22Rv1 (cell line): ENCODE data around the gene RASL11A.

Experiments
- H3K27ac ChIP-seq: fragments of 450-650 bp; 2 replicates; pipeline ENCODE4 v1.5.1; 2017
- ZFX ChIP-seq: fragments of 450-650 bp; IDR thresholded peaks from 2 replicates; pipeline ENCODE4 v1.6.1; 2017; ENCODE audit warnings: antibody characterized with exemption, borderline replicate concordance
- TF ChIP-seq, protein P1 (sequence below): fragments of 450-650 bp; IDR thresholded peaks from 2 replicates; pipeline ENCODE4 v1.5.1; 2017; ENCODE audit warnings: mild to moderate bottlenecking

Gene RASL11A

DNA sequence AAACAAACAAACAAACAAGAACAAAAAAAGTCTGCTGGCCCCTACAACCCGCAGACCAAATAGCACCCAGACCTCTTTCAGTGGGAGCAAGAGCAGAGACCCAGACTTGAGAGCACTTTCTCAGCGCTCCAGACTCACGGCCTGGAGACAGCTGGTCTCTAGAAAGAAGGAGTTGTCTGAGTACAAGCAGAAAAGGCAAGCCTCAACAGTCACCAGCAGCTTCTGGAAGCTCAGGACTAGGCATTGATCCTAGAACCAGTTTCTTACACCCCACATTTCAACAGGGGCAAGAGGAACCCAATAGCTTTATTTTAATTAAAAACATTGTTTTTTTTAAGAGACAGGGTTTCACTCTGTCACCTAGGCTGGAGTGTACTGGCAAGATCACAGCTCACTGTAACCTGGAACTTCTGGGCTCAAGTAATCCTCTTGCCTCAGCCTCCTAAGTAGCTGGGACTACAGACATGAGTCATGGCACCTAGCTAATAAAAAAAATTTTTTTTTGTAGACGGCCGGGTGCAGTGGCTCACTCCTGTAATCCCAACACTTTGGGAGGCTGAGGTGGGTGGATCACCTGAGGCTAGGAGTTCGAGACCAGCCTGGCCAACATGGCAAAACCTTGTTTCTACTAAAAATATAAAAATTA is 30.4 kb downstream of the RASL11A start:
- no peak overlapping the region for H3K27ac ChIP-seq
- no peak for TF ChIP-seq ZFX

DNA sequence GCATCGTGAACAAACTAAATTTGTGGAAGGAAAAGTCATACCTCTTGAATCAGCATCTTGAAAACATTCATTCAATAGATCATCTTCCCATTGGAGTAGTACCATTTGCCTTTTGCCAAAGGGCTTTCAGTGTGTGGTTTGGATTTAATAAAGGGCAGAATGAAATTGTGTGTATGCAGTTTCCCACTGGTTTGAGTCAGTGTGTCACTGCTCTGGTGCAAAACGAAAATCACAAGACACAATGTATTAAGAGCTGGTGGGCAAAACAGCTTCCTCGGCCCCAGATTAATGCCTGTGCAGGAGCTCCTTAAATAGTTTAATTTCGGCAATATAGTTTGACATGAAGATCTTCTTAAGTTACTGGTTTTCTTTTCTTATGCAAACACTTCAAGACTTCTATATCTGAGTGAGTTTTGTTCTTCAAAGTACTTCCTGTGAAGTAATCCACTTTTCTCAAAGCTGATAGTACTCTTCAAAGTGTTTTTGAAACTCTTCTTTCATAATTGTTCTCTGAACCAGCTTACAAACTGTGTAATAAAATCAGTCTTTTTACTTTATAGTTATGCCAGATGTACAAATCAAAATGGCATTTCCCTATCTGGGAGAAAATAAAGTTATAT is 32.1 kb downstream of the RASL11A start:
- no peak overlapping the region for H3K27ac ChIP-seq
- TF ChIP-seq ZFX, result no peak

DNA sequence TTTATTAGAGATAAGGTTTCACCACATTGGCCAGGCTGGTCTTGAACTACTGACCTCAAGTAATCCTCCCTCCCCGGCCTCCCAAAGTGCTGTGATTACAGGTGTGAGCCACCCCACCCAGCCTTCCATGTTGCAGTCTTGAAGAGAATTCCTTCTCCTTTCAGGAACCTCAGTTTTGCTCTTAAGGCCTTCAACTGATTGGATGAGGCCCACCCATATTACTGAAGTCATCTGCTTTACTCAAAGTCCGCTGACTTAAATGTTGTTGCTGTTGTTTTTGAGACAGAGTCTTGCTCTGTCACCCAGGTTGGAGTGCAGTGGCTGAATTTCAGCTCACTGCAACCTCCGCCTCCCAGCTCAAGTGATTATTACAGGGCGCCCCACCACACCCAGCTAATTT is 33.5 kb downstream of the RASL11A start:
- no peak overlapping the region for H3K27ac ChIP-seq
- TF ChIP-seq, protein P1, sequence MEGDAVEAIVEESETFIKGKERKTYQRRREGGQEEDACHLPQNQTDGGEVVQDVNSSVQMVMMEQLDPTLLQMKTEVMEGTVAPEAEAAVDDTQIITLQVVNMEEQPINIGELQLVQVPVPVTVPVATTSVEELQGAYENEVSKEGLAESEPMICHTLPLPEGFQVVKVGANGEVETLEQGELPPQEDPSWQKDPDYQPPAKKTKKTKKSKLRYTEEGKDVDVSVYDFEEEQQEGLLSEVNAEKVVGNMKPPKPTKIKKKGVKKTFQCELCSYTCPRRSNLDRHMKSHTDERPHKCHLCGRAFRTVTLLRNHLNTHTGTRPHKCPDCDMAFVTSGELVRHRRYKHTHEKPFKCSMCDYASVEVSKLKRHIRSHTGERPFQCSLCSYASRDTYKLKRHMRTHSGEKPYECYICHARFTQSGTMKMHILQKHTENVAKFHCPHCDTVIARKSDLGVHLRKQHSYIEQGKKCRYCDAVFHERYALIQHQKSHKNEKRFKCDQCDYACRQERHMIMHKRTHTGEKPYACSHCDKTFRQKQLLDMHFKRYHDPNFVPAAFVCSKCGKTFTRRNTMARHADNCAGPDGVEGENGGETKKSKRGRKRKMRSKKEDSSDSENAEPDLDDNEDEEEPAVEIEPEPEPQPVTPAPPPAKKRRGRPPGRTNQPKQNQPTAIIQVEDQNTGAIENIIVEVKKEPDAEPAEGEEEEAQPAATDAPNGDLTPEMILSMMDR, result no peak
- TF ChIP-seq ZFX, result no peak

DNA sequence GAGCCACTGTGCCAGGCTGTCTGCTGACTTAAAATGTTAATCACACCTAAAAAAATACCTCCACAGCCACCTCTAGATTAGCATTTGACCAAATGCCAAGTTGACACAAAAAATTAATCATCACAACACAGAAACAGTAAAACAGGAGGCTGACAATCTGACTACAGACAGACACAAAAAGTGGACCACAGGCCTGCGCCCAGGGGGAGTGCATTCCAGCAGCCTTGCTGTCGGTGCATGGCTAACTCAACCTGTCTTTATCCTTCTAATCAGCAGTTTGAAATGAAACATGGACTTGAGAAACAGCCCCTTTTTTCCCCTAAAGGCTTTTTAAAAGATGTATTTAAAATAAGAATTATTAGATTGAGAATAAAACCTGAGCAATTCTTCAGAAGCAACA is 34.0 kb downstream of the RASL11A start:
- TF ChIP-seq, protein P1, result no peak
- TF ChIP-seq ZFX, result no peak

DNA sequence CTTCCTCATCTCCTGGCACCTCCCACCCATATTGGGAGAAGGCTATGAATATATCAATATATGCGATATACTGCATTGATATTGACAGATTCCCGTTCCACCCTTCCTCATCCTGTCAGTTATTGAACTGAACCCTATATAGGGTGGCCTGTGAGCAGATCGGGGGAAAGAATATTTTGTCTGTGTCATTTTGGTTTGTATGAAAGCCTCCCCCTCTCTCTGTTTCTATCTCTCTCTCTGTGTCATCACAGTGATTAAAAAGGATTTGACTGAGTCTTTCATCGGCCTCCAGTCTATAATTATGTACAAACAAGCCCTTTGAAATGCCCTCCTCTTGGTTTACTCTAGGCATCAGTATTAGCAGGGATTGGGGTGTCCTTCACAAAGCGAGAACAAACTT is 35.7 kb downstream of the RASL11A start:
- no peak for TF ChIP-seq ZFX
- TF ChIP-seq, protein P1, result no peak

More for the DNA sequence above, 34.0 kb downstream of the RASL11A start:
- H3K27ac ChIP-seq, result no peak overlapping the region

DNA sequence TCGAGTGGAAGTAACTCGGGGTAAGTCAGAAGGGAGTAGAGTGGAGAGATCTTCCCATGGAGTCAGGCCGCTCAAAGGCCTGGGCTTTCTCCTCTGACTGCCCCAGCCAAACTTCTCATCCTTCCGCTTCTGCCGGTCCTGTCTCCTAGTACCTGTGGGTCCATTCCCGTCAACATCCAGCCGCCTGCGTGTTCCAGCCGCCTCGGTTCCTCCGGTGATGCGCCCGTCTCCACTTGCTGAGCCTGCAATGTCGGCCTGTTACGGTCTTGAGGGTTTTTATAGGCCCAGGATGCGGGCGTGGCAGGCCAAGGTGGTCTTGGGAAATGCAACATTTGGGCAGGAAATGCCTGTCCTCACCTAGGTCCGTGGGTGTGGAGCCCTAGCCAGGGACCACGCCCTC is 38.3 kb downstream of the RASL11A start:
- H3K27ac ChIP-seq, result no peak overlapping the region
- TF ChIP-seq, protein P1, result no peak
- no peak for TF ChIP-seq ZFX

More for the DNA sequence above, 35.7 kb downstream of the RASL11A start:
- H3K27ac ChIP-seq, result no peak overlapping the region

DNA sequence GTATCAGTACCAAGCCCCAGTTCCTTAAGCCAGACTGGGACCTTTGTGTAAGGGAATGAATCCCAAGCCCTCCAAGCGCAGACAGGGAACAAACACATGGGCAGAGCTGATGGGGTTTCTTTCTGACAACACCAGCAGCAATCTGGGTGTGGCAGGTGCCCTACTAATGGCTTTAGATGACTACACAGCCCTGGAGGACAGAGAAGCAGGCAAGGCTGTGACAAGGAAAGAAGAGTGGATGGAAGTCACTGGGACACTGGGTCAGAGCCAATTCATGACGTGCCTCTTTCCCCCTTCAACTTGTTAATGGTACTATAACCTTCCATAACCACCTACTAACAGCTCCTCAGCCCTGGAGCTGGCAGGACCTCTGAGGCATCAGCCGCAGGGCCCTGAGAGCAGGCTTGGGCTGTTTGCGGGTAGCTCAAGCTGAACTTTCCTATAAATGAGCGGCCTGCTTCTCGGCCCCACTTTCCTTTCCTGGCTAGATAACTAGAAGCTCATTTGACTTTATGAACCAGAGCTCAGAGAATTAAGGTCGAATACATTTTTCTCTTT is 38.9 kb downstream of the RASL11A start:
- no peak overlapping the region for H3K27ac ChIP-seq
- no peak for TF ChIP-seq ZFX
- TF ChIP-seq, protein P1, result no peak

DNA sequence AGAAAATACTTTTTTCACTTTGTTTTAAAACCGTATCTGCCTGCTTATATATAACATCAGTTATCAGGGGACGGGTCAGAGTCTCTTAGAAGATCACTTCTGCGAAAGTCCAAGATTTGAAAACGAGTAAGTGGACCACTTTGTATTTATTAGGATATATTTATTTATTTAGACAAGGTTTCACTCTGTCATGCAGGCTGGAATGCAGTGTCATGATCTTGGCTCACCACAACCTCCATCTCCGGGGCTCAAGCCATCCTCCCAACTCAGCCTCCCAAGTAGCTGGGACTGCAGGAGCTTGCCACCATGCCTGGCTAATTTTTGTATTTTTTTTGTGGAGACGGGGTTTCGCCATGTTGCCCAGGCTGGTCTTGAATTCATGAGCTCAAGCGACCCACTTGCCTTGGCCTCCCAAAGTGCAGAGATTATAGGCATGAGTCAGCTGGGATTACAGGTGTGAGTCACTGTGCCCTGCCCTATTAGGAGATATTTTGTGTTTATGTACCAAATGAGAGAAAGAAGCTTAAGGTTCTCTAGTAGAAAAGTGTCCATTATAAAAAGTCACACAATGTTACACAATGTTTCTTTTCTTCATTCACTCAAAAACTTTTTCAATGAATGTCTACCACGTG is 39.5 kb downstream of the RASL11A start:
- H3K27ac ChIP-seq, result no peak overlapping the region
- TF ChIP-seq, protein P1, result no peak
- TF ChIP-seq ZFX, result no peak
